ENCODE data around the gene IRF3.

- TF ChIP-seq, protein P1, sequence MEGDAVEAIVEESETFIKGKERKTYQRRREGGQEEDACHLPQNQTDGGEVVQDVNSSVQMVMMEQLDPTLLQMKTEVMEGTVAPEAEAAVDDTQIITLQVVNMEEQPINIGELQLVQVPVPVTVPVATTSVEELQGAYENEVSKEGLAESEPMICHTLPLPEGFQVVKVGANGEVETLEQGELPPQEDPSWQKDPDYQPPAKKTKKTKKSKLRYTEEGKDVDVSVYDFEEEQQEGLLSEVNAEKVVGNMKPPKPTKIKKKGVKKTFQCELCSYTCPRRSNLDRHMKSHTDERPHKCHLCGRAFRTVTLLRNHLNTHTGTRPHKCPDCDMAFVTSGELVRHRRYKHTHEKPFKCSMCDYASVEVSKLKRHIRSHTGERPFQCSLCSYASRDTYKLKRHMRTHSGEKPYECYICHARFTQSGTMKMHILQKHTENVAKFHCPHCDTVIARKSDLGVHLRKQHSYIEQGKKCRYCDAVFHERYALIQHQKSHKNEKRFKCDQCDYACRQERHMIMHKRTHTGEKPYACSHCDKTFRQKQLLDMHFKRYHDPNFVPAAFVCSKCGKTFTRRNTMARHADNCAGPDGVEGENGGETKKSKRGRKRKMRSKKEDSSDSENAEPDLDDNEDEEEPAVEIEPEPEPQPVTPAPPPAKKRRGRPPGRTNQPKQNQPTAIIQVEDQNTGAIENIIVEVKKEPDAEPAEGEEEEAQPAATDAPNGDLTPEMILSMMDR (IDR thresholded peaks at IDR 0.05), result no peak
- no peak for TF ChIP-seq ZFX (IDR thresholded peaks at IDR 0.05; ENCODE audit: borderline replicate concordance)
These were observed 7.5 kb downstream of the IRF3 start for GRCh38 chr19:49658139-49658517.
